ENCODE results near the gene WDR43.

Gene WDR43

DNA sequence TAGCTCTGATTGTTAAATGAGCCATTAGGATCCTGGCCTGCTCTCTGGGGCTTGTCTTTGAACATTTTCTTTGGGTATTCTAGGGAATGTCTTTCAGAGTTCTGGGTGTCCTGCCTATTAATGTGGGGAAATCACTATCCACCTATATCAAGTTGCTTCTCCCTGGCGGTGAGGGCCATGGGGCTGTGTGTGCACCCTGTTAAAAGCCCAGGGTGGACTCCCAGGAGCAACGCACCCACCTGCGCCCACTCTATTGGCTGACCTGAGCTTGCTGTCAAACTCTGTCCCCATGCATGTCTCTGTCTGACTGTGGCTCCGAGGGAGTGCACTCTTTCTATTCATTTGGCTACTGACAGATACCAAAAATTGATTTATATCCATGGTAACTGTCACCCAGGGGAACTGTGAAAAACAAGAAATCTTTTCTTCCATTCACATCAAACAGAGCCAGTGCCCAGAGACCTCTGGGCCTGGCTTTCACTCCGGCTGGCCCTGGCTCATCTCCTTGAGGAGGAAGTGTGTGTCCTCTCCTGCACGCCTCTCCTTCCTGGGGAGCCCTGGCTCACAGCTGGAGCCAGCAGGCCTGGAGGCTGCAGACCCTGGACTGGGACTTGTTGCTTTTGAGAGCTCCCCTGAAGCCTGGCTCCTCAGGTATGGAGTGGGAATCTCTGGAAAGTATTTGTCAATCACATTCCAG, 76.1 kb downstream of the WDR43 start:
- TF ChIP-seq, protein P1, sequence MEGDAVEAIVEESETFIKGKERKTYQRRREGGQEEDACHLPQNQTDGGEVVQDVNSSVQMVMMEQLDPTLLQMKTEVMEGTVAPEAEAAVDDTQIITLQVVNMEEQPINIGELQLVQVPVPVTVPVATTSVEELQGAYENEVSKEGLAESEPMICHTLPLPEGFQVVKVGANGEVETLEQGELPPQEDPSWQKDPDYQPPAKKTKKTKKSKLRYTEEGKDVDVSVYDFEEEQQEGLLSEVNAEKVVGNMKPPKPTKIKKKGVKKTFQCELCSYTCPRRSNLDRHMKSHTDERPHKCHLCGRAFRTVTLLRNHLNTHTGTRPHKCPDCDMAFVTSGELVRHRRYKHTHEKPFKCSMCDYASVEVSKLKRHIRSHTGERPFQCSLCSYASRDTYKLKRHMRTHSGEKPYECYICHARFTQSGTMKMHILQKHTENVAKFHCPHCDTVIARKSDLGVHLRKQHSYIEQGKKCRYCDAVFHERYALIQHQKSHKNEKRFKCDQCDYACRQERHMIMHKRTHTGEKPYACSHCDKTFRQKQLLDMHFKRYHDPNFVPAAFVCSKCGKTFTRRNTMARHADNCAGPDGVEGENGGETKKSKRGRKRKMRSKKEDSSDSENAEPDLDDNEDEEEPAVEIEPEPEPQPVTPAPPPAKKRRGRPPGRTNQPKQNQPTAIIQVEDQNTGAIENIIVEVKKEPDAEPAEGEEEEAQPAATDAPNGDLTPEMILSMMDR (IDR thresholded peaks at IDR 0.05; ENCODE audit: low read depth, low read length) = no peak
- Histone ChIP-seq H3K4me3 (ENCODE audit: low read depth, low read length) (no peak overlapping the region), H3K27ac (no peak overlapping the region), H3K27me3 (ENCODE audit: insufficient read depth, low read depth, severe bottlenecking) (no peaks in the 10 kb centered on the region), H3K9me3 (ENCODE audit: severe bottlenecking) (peaks cover 2% of the 10 kb centered on the region), H3K36me3 (no peaks in the 10 kb centered on the region)
- no peak for DNase-seq

DNA sequence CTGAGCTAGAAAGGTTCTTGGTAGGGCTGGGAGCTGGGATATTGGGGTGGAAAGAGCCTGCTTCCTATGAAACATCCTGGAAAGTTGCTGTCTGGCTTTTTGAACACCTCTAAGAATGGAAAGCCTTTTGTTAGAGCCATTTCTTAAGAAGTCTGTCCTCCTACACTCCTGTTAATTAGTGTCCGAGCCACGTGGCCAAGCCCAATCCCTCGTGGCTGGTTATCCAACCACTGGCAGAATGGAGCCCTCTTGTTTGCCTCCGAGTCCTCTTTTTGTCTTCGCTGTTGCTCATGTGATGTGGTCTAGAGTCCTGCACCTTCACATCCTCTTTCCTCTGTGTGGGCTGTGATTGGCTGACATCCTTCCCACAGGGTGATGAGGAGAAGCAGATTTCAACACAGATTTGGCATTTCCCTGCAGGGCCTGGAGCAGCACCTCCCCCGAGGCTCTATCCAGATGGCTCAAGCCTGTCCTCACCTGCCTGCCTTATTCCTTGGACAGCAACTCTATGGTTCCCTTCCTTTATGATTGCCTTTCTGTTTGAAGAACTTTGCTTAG, 78.4 kb downstream of the WDR43 start:
- Histone ChIP-seq H3K9me3 (ENCODE audit: severe bottlenecking) (no peaks in the 10 kb centered on the region), H3K27me3 (ENCODE audit: insufficient read depth, low read depth, severe bottlenecking) (no peaks in the 10 kb centered on the region), H3K4me3 (ENCODE audit: low read depth, low read length) (no peak overlapping the region), H3K27ac (no peak overlapping the region), H3K36me3 (no peaks in the 10 kb centered on the region)
- TF ChIP-seq, protein P1 (IDR thresholded peaks at IDR 0.05; ENCODE audit: low read depth, low read length) = no peak
- DNase-seq = no peak

DNA sequence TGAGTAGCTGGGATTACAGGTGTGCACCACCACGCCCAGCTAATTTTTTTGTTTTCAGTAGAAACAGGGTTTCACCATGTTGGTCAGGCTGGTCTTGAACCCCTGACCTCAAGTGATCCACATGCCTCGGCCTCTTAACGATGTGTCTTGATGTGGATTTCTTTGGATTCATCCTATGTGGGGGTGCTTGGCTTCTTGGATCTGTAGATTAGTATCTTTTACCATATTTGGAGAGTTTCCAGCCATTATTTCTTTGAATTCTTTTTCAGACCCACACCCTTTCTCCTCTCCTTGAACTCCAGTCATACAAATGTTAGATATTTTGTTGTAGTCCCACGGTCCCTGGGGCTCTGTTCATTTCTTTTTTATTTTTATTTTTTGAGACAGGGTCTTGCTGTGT, 79.8 kb downstream of the WDR43 start:
- no peak overlapping the region for H3K27ac ChIP-seq
- H3K4me3 ChIP-seq (ENCODE audit: low read depth, low read length) = no peak overlapping the region
- TF ChIP-seq, protein P1 (IDR thresholded peaks at IDR 0.05; ENCODE audit: low read depth, low read length) = no peak
- no peaks in the 10 kb centered on the region for H3K9me3 ChIP-seq (ENCODE audit: severe bottlenecking)
- H3K36me3 ChIP-seq = no peaks in the 10 kb centered on the region
- no peaks in the 10 kb centered on the region for H3K27me3 ChIP-seq (ENCODE audit: insufficient read depth, low read depth, severe bottlenecking)
- no peak for DNase-seq

DNA sequence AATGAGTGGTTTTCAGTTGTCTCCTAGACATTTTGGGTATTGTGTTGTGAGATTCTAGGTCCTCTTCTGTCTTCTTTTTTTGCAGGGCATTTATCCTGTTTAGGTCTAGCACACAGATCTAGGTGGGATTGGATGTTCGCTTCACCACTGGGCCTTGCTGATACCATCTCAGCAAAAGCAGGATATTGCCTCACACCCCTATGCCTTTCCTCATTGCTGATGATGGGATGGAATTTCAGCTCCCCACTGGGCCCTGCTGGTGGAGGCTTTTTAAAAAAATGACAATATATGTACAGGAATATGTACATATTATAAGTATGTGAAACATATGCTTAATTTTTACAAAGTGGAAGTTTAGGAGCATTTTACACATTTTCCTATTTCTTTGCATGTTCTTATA, 81.2 kb downstream of the WDR43 start:
- DNase-seq = no peak
- Histone ChIP-seq H3K9me3 (ENCODE audit: severe bottlenecking) (no peaks in the 10 kb centered on the region), H3K27me3 (ENCODE audit: insufficient read depth, low read depth, severe bottlenecking) (no peaks in the 10 kb centered on the region), H3K4me3 (ENCODE audit: low read depth, low read length) (no peak overlapping the region), H3K27ac (no peak overlapping the region), H3K36me3 (no peaks in the 10 kb centered on the region)
- TF ChIP-seq, protein P1 (IDR thresholded peaks at IDR 0.05; ENCODE audit: low read depth, low read length) = no peak

DNA sequence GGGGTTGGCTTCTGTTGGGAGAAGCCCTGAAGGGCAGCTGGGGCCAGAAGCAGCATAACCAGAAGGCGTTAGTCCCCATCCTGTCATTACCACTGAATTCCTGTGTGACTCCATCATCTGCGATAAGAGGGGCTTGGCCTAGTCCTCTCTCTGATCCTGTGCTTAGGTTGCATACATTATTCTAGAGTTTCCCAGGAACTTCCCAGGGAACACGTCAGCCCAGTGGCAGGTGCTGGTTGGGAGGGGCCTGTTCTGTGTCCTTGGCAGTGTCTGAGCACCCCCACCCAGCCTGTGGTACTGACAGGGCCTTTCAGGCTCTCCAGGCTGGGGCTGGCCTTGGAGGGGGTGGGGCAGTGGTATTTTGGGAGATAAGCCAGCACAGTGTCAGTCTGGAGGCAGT, 82.1 kb downstream of the WDR43 start:
- TF ChIP-seq, protein P1 (IDR thresholded peaks at IDR 0.05; ENCODE audit: low read depth, low read length) = no peak
- H3K27me3 ChIP-seq (ENCODE audit: insufficient read depth, low read depth, severe bottlenecking) = no peaks in the 10 kb centered on the region
- no peak overlapping the region for H3K4me3 ChIP-seq (ENCODE audit: low read depth, low read length)
- no peak for DNase-seq
- no peaks in the 10 kb centered on the region for H3K36me3 ChIP-seq
- no peaks in the 10 kb centered on the region for H3K9me3 ChIP-seq (ENCODE audit: severe bottlenecking)
- no peak overlapping the region for H3K27ac ChIP-seq

Measured in WERI-Rb-1 (cell line).